ENCODE results near the gene COG3. TPM values are rescaled to one million over a fixed set of nuclear protein-coding genes. Genes with fewer than 3 reads are reported as not detected.

COG3 gene
- total RNA-seq, 1 donor from 2014 or later = 19.1 TPM

DNA sequence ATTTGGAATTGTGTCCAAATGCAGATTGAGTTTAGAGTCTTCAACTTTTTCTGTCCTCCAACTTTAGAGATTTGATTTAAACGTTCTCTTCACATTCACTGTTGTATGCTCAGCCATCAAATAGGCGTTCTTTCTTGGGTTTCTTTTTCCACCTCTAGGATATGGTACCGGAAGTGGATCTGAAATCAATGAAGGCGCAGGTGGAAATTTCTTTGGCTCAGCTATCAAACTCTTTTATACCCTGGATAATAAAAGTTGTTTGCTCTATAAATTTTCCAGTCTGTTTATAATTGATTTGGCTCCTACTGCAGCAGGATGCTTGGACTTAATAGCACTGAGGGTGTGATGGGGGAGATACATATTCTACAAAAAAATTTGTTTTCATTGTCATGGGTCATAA, 1.6 kb downstream of the COG3 start:
- H3K4me1 Mint-ChIP-seq = peaks cover 27% of the 10 kb centered on the region
- H3K27ac Mint-ChIP-seq (ENCODE audit: unreplicated experiment) = no peak overlapping the region
- H3K9me3 Mint-ChIP-seq = peaks cover 4% of the 10 kb centered on the region
- peaks cover 3% of the 10 kb centered on the region for H3K36me3 Mint-ChIP-seq (ENCODE audit: low read depth)
- TF ChIP-seq, protein P1, sequence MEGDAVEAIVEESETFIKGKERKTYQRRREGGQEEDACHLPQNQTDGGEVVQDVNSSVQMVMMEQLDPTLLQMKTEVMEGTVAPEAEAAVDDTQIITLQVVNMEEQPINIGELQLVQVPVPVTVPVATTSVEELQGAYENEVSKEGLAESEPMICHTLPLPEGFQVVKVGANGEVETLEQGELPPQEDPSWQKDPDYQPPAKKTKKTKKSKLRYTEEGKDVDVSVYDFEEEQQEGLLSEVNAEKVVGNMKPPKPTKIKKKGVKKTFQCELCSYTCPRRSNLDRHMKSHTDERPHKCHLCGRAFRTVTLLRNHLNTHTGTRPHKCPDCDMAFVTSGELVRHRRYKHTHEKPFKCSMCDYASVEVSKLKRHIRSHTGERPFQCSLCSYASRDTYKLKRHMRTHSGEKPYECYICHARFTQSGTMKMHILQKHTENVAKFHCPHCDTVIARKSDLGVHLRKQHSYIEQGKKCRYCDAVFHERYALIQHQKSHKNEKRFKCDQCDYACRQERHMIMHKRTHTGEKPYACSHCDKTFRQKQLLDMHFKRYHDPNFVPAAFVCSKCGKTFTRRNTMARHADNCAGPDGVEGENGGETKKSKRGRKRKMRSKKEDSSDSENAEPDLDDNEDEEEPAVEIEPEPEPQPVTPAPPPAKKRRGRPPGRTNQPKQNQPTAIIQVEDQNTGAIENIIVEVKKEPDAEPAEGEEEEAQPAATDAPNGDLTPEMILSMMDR (conservative IDR thresholded peaks at IDR 0.05) = no peak
- DNase-seq (ENCODE audit: low read depth, low spot score) = no peak
- peak overlapping the region; percentile 94 for H3K4me3 Mint-ChIP-seq
- H3K27me3 Mint-ChIP-seq (ENCODE audit: low read depth) = peaks cover 22% of the 10 kb centered on the region

DNA sequence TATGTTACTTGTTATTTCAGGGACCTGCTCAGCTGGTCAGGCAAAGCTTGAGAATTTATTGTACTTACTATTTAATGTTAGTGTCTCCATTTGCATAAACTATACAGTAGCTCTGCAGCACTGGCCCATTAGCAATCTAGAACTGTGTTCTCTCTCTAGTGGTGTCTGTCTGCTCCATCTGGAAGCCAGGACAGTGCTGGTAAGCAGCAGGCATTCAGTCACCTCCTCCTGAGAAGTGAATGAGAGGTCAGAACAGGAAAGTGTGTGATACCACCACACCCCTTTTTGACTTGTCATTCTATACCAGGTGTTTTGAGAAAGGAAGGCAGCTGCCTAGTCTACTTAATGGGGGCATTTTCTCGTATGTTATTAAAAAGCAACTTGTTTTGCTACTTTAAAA, 3.9 kb downstream of the COG3 start:
- peaks cover 4% of the 10 kb centered on the region for H3K9me3 Mint-ChIP-seq
- no peak for DNase-seq (ENCODE audit: low read depth, low spot score)
- H3K27me3 Mint-ChIP-seq (ENCODE audit: low read depth) = peaks cover 4% of the 10 kb centered on the region
- peaks cover 5% of the 10 kb centered on the region for H3K36me3 Mint-ChIP-seq (ENCODE audit: low read depth)
- TF ChIP-seq, protein P1 (conservative IDR thresholded peaks at IDR 0.05) = no peak
- H3K4me3 Mint-ChIP-seq = no peak overlapping the region
- peaks cover 27% of the 10 kb centered on the region for H3K4me1 Mint-ChIP-seq
- no peak overlapping the region for H3K27ac Mint-ChIP-seq (ENCODE audit: unreplicated experiment)

DNA sequence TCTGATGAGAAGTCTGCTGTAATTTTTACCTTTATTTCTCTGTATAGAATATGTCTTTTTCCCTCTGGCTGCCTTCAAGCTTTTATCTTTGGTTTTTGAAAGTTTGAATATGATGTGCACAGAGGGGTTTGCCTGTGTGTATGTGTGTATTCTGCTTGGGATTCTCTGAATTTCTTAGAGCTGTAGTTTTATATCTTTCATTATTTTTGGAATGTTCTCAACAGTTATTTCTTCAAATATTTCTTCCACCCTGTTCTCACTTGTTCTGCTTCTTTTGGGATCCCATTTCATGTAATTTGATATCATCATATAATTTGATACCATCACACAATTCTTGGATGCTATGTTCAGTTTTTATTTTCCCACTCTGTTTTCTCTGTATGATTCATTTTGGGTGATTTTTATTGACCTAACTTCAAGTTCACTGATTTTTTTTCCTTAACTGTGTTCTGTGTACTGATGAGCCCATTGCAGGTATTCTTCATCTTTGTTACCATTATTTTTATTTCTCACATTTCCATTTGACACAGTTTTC, 7.5 kb downstream of the COG3 start:
- Mint-ChIP-seq H3K4me1 (no peaks in the 10 kb centered on the region), H3K36me3 (ENCODE audit: low read depth) (peaks cover 2% of the 10 kb centered on the region), H3K9me3 (no peaks in the 10 kb centered on the region), H3K27me3 (ENCODE audit: low read depth) (no peaks in the 10 kb centered on the region), H3K27ac (ENCODE audit: unreplicated experiment) (no peak overlapping the region), H3K4me3 (no peak overlapping the region)
- DNase-seq (ENCODE audit: low read depth, low spot score) = no peak
- TF ChIP-seq, protein P1 (conservative IDR thresholded peaks at IDR 0.05) = no peak

DNA sequence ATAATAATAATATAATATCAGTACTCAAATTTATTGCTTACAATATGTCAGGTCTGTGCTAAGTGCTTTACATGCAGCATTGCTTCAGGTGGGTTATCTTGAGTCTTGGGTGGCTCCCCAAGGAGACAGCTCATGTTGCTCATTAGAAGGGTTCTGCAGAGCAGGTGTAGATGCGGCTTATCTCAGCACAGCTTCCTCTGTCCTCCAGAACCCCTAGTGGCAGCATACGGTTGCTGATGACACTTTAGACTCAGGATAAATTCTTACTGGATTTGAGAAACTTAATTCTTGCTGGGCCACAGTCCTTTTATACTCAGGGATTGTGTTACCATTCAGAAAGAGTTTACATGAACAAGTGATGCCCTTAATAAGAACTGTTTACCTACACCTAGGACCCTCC, 8.9 kb downstream of the COG3 start:
- Mint-ChIP-seq H3K4me3 (no peak overlapping the region), H3K4me1 (no peaks in the 10 kb centered on the region), H3K27me3 (ENCODE audit: low read depth) (no peaks in the 10 kb centered on the region), H3K27ac (ENCODE audit: unreplicated experiment) (no peak overlapping the region), H3K9me3 (no peaks in the 10 kb centered on the region), H3K36me3 (ENCODE audit: low read depth) (peaks cover 2% of the 10 kb centered on the region)
- TF ChIP-seq, protein P1 (conservative IDR thresholded peaks at IDR 0.05) = peak; percentile 47
- no peak for DNase-seq (ENCODE audit: low read depth, low spot score)

DNA sequence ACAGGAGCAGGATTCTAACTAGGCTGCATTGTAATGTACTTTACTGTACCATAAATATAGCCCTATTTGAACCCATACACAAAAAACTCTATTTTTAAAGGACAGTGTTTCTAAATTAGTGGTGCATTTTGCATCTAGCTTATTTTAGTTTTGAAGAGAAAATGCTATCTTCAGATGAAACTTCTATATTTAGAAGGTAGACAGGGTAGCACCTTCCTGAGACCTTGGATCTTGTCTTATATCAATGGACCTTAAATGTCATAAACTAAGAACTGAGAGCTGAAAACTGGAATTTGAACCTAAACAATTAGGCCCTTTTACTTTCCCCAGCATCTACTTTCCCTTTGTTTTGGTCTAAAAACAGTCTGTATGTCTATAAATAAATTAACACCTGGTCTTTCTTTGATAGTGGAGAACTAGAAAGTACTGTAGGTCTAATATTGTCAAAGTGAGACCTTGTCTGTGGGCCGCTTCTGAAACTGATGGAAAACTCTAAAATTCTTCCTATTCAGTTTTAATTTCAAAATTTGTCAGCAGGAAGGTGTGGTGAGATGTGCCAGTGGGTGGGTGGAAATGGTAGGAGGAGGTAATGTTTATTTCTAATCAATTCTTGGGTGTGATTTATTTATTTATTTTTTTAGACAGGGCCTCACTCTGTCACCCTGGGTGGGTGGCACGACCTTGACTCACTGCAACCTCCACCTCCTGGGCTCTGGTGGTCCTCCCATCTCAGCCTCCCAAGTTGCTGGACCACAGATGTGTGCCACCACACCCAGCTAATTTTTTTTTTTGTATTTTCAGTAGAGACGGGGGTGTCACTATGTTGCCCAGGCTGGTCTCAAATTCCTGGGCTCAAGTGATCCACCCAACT, 10.1 kb downstream of the COG3 start:
- TF ChIP-seq, protein P1 (conservative IDR thresholded peaks at IDR 0.05) = no peak
- Mint-ChIP-seq H3K4me3 (no peak overlapping the region), H3K4me1 (no peaks in the 10 kb centered on the region), H3K27ac (ENCODE audit: unreplicated experiment) (no peak overlapping the region), H3K9me3 (no peaks in the 10 kb centered on the region), H3K27me3 (ENCODE audit: low read depth) (no peaks in the 10 kb centered on the region), H3K36me3 (ENCODE audit: low read depth) (peaks cover 2% of the 10 kb centered on the region)
- no peak for DNase-seq (ENCODE audit: low read depth, low spot score)

Measured in neural crest cell (in vitro differentiated cells).